Kidney glomerular epithelial cell (primary cell): Measurements from ENCODE around the gene CCNI2.

ENCODE experiments used
- DNase-seq: peaks from one replicate; lab custom pipeline; 2025; lab: John Stamatoyannopoulos, UW

Gene CCNI2

DNA sequence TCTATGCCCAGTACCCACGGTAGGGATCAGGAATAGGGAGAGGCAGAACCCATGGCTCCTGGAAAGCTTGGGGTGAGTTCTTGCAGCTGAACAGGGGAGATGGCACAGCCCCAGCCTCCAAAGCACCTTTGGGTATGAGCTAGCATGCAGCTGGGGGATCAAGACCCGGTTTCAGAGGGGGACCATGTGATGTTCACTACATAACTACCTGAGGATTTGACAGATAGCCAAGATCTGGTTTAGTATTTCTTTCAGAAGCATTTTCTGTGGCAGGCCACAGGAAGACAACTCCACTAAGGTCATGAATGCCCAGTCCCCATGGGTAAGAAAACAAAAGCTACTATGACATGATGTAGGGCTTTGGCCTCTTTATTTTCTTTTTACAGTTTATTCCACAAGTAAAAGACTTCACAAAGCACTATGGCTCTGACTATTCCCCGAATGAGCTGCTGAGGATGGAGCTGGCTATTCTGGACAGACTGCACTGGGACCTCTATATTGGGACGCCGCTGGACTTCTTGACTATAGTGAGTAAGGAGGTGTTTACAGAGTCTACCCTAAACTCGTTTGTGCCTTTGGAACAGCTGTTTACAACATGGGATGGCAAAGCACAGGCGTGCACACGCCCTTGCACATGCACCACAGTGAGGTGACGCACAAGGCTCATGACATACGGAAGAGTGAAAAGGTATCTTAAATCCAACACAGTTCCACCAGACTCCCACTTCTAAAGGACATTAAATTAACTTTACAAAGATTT, 3.4 kb downstream of the CCNI2 start:
- DNase-seq = no peak

DNA sequence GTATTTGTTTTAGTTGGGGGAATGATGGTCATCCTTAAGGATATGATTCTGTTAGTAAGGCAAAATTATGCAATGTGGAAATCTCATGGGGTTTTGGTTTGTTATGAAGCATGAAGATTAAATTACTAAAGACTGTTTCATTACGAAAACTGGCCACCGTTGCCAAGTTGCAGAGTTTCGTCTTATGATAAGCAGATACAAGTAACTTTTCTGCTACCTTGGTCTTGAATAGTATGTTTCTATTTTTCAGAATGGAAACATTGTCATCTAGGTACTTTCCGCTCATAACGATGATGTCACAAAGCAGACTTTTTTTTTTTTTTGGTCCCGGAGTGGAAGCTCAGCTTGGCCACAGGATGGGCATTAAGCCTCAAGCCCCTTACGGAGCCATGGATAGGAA, 4.2 kb downstream of the CCNI2 start:
- DNase-seq = no peak

DNA sequence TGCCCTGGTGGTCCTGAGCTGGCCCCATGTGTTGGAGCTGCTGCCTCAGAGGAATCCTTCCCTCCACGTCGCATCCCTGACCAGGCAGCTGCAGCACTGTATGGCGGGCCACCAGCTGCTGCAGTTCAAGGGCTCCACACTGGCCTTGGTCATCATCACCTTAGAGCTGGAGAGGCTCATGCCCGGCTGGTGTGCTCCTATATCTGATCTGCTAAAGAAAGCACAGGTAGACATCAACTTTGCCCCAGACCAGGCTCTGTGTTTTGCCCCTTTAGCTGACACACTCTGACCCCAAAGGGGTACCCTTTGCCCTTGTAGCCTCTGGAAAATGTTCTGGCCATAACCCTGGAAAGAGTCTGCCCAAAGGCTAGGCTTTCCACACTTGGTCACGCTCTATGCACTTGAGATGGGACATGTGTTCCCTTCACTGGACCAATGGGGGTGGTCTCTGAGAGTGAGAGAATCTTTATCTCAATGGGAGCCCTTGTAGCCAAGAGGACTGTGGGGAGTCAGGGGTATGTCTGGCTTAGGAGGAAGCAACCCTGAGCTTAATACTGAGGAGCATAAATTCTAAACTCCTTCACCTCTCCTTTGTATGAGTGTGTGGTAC, 4.8 kb downstream of the CCNI2 start:
- no peak for DNase-seq

DNA sequence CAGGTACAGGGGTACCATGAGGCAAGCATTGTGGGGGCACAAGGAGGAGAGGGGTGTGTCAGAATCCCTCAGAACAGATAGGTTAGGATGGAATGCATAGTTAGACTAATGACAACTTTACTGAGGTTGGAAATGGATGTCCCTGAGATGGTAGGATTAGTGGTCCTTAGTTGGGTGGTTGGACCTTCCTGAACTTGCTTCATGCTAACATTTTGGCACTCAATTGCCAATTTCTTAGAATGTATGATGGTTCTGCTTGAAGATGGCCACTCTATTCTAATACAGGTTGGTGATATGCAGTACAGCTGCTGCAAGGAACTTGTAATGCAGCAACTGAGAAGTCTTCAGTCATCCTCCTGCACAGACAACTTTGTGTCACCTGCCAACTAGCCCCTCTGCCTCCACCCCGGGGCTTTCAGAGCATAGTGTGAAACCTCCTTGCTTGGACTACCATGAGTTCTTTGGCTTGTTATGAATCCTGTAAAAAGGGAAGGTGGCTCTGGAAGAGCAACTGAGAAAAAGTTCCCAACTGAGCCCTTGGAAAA, 5.4 kb downstream of the CCNI2 start:
- DNase-seq = no peak

DNA sequence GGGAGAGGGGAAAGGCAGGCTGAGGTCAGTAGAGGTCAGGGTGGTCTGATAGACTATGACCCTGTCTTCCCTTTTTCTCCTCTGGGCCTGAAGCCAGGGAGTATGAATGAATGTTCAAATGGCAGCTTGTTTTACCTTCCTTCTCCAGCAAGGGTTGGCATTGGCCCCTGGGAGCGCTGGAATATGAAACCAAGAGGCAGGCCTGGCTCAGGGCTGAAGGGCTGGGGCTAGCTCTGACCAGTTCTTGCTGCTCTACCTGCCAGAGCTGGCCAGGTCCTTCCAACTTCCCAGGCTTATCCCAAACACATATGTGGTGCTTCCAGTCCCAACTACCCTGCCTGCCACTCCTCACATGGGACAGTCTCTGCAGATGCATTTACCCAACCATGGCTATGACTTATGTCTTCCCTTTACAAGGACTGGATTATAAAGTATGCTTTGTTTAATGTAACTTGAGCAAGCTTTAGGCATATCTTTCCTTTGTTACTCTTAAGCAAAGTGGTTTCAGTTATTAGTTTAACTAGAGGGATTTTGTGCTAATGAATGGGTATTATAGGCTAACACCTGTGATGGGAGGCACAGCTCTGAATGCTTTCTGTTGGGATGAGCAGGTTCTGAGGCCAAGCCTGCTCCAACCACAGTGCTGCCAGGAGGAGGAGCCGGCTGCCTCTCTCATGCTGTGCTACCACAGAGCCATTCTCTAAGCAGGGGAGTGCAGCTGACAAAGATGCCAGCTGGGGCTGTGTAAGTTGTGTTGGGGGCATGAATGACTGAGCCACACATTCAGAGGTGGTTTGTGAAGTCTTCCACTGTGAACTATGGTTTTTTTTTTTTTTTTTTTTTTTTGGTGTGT, 6.1 kb downstream of the CCNI2 start:
- no peak for DNase-seq

DNA sequence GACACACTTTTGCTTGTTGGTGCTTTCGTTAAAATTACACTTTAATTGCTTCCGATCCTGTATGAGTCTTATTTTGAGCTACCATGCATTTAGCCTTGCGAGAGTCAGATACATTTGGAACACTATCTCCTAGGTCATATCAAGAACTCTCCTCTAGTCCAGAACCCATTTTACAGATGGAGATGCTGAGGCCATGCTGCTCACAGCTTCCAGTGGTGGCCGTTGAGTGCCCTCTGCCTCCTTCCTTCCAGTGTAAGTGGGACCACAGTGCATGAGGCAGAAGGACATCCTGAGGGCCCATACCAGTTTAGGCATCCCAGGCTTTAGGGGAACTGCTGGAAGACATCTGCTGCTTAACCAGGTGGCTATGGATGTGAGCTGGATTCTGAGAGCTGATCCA, 6.9 kb downstream of the CCNI2 start:
- no peak for DNase-seq

DNA sequence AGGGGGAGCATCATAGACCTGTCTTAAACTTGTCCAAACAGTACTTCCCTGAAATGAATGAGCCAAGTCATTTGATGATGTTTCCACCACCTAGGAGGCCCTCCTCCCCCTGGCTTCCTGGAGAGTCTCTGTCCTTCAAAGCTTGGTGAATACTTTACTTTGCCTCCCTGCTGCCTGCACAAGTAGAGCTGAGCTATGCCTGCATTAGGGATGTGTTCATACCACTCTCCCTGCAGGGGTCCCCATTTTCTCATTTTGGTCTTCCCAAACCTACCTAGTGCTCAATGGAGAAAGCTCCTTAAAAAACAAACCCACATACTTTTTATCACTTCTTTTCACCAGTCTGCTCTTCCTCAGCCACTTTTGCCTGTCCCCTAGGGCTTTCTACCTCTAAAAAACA, 7.7 kb downstream of the CCNI2 start:
- DNase-seq = no peak

DNA sequence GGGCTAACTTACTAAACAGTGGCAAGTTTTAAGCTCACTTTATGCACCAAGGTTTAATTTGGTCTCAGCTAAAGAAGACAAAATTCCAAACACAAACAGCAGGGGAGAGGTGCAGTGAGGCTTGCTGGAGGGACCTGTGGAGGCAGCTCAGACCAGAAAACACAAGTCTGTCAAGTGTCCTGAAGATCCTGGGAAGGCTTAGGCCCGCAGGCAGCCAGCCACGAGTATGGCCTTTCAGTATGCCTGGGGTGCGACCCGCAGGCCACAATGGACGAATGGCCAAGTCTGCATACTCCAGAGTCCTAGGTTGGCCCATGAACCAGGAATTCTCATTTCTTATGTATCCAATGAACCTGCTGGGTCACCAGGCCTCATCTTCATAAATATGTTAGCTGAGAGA, 9.3 kb downstream of the CCNI2 start:
- no peak for DNase-seq

DNA sequence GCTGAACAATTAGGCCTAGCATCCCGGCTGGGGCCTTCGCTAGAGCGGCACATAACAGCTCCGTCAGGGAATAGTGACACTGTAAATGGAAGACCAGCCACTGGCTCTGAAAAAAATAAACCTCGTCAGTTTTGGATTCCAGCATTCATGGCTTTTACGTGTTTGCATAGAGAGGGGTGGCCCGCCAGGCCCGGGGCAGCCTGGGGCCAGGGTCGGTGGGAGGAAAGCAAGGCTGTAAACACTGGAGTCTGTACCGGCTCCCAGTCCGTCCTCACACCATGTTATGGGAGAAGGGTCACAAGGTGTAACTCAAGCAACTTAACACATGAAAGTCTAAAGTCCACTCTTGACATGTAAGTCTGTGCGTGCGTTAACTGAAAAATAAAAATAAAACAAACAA, 11.2 kb downstream of the CCNI2 start:
- no peak for DNase-seq

DNA sequence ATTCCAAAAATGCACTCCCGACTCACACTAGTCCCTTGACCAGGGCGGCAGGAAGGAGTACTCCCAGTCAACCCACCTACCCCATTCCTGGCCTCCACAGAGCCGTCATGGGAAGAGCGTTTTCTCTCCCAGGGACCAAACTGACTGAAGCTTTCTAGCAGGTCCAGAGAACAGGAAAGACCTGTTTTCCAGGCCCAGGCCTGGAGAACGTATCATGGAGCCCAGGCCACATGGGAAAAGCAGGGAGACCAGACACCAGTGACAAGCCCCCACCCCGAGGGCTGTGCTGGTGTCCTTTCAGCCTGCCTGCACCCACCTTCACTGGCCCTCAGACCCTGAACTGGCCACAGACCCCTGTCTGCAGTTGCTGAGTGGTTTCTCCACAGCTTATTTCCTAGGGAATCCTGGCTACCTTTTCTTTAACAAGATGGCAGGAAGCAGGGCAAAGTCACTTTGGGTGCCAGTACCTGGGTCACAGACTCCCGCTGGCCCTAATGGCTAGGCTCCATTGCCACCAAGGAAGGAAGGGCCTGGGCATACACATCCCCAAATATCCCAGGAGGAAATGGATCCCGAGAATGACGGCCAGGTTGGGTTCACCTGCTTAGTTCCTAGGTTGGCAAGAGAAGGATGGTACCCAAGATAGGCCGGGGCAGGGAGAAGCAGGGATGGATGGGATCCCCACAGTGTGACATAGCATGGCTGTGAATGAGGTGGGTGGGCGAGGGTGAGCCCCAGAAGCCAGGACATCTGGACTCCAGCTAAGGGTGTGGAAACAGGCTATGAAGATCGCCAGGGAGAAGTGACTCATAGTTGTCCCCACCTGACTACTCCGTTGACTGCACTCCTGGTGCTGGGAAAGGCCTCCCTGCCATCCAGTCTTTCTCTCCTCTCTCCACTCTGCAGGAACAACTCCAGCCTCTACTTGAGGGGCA, 12.2 kb downstream of the CCNI2 start:
- DNase-seq = no peak

DNA sequence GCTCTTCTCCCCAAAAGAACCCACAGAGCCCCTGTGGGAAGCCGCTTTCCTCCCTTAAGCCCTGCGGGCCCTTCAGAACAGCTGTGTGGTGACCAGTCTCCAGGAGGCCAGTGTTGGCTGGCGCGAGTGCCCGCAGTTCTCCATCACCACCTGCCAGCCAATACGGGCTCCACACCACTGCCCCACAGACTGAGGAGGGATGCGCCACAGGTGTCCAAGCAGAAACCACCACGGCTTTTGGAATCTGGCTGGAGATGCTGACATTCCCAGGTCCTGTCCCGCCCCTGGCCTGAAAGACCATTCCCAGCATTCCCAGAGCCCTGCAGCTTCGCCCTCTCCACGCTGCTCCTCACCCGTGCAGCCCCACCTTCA, 12.8 kb downstream of the CCNI2 start:
- DNase-seq = no peak

DNA sequence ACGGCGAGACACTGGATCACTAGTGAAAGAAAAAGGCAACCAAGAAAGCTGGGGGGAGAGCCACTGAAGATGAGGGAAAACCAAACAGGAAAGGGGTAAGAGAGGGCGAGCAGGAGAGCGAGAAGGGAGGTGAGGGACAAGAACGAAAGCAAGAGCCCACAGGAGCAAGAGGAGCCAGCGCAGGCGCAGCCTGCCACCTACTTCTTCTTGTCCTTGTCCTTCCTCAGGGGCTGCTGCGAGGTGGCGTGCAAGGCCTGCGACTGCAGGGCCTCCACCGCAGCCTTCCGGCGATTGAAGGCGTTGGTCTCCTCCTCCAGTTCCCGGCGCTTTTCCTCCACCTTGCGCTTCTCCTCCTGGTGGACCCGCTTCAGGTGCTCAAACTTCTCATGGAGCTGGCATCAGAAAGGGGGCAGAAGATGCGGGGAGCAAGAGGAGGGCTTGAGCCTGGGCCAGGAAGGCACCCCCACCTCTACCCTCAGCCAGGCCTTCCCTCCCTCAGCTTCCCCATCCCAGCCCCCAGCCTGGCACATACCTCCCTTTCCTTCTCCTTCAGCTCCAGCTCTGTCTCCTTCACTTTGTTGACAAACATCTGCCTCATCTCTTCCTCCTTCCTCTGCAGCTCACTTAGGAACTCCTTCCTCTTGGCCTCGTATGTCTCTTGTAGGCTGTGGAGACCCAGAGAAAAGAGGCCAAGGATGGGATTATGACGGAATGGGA, 13.5 kb downstream of the CCNI2 start:
- no peak for DNase-seq

DNA sequence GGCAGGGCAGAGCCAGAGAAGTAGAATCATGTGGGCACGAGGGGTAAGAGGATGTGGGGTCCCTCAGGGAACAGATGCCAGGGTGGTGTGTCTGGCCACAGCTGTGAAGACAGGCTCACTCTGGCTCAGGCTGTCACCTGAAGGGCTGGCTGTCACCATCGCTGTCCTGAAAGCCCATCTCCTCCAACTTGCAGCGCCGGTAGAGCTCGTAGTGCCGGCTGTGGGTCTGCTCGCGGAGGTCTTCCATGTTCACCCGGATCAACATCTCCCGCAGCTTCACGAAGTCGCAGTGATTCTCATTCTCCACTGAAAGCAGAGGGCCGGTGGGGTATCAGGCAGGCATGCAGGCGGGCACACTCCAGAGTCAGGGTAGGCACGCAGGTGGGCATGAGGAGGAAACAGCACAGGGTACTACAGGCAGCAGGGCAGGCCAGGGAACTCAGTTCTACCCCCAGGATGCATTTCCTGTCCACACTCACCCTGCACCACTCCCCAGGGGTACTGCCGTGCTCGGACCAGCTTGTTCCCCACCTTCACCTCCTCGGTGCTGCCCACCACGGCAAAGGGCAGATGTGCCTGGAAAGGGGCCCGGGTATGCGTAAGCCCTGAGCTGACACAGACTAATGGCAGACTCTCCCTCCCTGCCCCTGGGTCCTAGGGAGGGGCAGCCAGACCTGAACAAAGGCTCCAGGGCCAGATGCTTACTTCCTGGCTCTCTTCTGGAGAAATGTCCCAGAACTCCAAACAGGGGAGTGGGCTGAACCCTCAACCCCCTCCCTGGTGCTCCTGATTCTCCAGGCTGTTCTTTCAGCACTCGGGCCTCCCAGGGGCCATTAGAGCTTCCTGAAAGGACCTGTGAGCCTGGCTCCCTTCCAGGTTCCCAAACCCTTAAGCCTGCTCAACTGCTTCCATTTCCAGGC, 14.4 kb downstream of the CCNI2 start:
- DNase-seq = no peak

DNA sequence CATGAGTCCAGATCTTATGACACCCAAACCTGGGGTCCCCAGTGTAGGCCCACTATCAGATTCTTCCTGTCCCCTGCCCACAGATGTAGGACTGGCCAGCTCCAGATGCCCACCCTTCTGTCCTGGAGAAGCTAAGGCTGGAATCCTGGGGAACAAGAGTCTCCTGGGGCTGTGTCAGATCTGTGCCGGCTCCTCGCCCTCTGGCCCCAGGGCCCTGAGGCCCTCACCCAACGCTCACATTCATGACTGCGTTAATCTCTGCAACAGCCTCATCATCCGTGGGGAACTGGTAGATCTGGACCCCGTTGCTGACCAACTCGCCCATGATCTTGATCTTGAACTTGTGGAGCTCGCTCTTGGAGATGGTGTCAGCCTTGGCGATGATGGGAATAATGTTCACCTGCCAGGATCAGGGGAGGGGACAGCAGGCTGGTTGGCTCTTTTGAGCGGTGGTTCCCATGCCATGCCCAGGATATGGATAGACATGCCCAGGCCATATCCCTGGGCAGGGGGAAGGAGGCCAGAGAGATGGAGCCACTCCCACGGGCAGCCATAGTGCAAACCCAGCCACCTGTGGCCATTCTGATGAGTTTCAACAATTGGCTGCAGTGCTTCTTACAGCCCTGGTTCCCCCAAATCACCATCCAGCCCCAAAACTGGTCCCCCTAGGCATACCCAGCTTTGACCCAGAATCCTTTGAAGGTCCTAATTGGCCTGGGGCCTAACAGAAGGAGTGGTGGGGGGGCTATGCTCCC, 15.2 kb downstream of the CCNI2 start:
- DNase-seq = no peak

DNA sequence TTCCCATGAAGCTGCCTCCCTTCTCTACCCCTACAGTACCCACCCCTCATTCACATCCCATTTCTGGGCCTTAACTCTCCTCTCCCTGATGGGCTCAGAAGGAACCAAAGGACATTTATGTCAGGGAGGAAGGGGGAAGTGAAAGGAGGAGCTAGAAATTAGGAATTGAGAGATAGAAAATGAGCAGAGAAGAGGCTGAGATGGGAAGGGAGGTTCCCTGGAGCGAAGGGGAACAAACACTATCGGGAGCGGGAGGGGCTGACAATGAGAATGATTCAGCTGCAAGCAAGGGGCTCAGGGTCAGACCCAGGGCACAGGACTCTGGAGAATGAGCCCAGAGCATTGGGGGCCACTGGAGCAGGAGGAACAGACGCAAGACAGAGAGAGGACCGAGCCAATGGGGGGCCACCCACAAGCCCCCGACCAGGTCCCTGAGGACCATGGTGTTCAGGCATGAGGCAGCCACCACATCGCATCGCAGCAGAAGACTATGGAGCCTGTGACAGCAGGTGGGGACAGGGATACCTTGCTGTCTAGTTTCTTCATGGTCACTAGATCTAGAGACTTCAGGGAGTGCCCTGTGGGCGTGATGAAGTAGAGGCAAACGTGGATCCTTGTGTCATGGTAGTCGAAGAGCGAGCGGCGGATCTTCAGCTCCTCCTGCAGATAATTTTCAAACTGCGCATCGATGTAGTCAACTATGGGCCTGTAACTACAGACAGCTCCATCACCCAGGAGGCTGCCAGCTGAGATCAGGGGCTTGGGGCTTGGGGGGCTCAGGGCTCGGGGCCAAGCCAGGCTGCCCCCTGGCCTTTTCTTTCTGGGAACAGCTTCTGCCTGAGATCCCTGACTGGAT, 16.2 kb downstream of the CCNI2 start:
- DNase-seq = no peak

DNA sequence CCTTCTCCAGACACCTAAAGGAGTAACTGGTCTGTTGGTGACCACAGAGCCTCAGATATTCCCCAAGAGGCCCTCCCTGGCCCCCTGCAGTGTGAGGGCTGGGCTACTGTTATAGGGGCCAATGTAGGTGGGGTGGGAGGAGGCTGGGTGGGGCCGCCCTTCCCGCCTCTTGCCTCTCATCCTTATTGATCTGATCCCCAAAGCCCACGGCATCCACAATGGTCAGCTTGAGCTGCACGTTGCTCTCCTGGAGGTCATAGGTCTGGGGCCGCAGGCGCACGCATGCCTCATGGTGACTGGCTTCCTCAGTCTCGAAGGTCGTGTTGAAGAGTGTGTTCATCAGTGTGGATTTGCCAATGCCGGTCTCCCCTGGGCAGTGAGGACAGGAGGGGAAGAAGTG, 16.8 kb downstream of the CCNI2 start:
- DNase-seq = no peak

DNA sequence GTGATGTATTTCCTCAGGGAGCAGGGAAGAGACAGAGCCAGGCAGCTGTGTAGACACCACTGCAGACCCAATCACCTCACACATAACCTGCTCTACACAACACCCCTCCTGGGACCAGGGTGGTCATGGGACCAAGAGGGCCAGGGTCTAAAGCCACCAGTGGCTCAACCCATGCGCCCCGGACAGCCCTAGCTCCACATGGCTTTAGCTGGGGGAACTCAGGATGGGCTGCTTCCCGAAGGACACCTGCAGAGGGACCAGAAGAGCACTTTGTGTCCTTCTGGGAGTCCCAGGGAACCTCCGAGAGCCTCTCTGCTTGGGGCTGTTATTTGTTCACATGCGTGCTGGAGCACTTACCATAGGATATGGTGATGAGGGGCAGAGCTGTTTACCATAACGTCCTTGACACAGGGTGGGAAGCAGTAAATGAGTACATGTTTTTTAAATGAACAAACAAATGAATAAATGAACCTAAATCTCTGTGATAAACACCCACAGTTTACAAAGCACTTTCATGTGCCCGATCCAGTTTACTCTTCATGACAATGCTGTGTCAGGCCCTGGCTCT, 17.5 kb downstream of the CCNI2 start:
- no peak for DNase-seq
